Renal cortical epithelial cell (primary cell): ENCODE measurements around the gene MAP3K21. TPM values are rescaled to one million over a fixed set of nuclear protein-coding genes. Genes with fewer than 3 reads are reported as not detected.

Source experiments
- total RNA-seq: library from RNA; depleted of rRNA; stranded (reverse); fragments of >200 nt; gene quantifications from 2 replicates; pipeline ENCODE4 v1.2.3, GENCODE V29; 2014

Gene MAP3K21
- total RNA-seq, 1 donor from 2014 or later = 24.8 TPM

Other genes starting within 250 kb of the MAP3K21 start
- 28.9 and 36.5 TPM in 2 replicates for gene PCNX2, start 32.0 kb upstream of the MAP3K21 start, total RNA-seq